Stimulated activated CD4-positive, alpha-beta T cell treated with anti-CD3 and anti-CD28 coated beads, Interleukin-15, amount 100 ng/mL, for 1 hour (primary cell): ENCODE data around the gene RBPJL.
A peak's percentile ranks its signal among the peaks of the same experiment; 100 is the strongest.

Source experiments
- DNase-seq, 2 donors: peaks; one replicate each; pipeline ENCODE4 v3.0.0-alpha.2; 2020; ENCODE audit warnings: low read depth in 1 of 2, low spot score in 1 of 2

RBPJL gene, protein sequence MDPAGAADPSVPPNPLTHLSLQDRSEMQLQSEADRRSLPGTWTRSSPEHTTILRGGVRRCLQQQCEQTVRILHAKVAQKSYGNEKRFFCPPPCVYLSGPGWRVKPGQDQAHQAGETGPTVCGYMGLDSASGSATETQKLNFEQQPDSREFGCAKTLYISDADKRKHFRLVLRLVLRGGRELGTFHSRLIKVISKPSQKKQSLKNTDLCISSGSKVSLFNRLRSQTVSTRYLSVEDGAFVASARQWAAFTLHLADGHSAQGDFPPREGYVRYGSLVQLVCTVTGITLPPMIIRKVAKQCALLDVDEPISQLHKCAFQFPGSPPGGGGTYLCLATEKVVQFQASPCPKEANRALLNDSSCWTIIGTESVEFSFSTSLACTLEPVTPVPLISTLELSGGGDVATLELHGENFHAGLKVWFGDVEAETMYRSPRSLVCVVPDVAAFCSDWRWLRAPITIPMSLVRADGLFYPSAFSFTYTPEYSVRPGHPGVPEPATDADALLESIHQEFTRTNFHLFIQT

GRCh38 chr20:45306431-45306982, at the start of gene RBPJL:
TSS of gene RBPJL (plus strand) at chr20:45306840. CDS start at chr20:45306923, 83 bp downstream.
- DNase-seq: peak in 1 of 2 donors; percentile 32

- DNase-seq: no peak
These were observed 49.5 kb upstream of the RBPJL start for GRCh38 chr20:45257161-45257560.

- no peak for DNase-seq
These were observed 48.9 kb upstream of the RBPJL start for GRCh38 chr20:45257711-45258110.

DNA sequence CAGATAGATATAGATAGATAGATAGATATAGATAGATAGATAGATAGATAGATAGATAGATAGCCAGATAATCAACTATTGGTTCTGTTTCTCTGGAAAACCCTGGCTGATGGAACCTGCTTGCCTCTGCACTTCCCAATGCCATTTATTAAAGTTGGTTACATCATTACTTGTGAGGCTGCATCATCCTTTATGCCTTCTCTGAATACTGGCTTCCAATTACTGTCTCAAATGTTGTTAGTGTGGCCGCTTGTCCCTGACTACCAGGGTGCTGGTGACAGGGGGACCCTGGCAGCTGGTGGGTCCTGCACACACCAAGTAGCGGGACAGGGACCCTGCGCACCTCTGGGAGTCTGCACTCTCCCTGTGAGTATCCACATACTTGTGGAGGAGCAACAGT, 48.4 kb upstream of the RBPJL start:
- DNase-seq: no peak

- no peak for DNase-seq
These were observed 48.0 kb upstream of the RBPJL start for GRCh38 chr20:45258664-45259063.

DNA sequence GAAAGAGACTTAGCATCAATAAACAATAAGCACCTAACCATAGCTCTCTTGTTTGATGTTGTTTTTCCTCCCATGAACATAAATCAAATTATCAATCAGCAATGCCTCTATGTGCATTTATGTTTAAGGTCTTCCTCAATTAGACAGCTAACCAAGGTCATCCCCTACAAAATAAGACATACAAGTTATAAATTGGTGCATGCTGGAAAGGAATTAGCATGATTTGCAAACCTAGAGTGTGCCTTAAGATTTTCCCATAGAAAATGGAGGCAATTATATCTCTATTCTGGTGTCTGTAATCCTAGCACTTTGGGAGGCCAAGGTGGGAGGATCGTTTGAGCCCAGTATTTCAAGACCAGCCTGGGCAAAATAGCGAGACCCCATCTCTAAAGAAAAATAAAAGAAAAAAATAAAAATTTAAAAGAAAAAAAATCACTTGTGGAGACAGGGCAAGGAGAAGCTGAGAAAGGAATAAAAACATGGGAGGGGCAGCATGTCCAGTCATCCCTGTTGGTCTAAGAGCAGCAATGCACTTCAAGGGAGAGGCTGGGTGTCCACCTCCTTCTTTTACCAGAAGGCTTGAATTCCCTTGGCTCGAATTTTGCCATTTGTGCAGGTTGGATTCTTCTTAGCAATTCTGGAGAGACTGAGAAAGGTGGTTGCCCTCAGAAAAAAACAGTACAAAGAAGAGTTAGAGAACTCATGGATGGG, 42.9 kb upstream of the RBPJL start:
- no peak for DNase-seq

GRCh38 chr20:45266977-45267376, 39.7 kb upstream of the RBPJL start:
- no peak for DNase-seq

DNA sequence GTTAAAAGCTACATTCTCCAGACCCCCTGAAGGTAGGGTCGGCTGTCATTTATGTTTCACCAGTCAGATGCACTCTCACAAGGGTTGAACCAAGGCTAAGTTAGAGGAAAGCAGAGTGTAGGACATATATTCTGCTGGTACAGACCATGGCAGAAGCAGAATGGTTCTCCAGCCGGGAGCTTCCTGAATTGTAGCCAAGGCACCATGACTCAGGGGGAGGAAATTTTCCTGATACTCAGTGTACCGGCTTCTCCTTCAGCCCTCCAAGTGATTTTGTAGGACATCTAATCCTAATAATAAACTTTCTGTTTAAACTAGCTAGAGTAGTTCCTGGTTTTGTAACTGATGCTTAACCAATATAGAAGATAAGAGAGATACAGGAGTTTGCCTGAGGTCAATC, 38.1 kb upstream of the RBPJL start:
- DNase-seq: no peak

DNA sequence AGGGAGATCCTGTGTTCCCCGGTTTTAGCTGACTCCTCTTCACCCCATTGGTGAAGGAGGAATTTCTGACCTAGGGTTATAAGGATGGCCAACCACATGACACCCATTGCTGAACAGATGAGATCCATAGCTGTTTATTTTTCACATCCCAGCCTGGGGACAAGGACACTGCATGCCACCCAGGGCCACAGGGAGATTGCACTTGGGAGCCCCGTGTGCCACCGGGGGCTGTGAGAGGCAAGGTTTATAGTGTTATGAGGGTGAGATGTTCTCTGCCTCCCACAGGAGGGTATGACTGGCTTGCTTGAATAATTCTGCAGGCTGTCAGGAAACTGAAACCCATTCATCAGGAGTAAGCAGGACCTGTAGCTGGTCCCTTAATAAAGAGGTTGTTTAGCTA, 37.6 kb upstream of the RBPJL start:
- no peak for DNase-seq

DNA sequence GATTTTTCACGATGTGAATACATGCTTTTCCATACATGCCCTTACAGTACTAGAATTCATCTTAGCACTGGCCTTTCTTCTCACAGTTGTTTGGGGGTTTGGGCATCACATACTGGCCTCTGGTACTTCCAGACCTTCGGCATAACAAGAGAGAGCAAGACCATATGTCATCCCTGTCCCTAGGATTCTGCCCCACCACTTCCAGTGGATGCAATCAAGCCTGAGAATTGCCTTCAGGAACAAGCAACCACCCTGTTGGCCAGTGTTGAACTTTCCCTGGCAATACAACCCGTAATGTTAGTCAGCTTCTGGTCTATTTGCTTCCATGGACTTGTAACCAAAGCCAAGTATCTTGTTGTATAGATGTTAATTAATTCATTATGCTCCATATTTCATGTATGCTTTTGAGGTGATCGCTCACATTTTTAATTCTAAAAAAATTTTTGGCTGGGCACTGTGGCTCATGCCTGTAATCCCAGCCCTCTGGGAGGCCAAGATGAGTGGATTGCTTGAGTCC, 36.8 kb upstream of the RBPJL start:
- DNase-seq: no peak

- no peak for DNase-seq
These were observed 31.3 kb upstream of the RBPJL start for GRCh38 chr20:45275338-45275737.

DNA sequence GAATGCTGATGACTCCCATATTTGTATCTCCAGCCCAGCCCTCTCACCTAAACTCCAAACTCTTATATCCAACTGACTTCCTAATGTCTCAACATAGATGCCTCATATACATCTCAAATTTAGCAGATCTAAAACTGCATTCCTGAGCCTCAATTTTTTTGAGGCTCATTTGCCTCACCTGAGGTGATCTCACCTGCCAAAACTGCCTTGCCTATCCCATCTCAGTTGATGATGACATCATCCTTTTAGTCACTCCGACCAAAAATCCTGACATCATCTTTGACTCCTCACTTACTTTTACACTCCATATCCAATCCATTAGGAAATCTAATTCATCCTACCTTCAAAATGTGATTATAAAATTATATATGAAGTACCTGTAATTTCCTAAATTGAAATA, 26.6 kb upstream of the RBPJL start:
- no peak for DNase-seq

DNA sequence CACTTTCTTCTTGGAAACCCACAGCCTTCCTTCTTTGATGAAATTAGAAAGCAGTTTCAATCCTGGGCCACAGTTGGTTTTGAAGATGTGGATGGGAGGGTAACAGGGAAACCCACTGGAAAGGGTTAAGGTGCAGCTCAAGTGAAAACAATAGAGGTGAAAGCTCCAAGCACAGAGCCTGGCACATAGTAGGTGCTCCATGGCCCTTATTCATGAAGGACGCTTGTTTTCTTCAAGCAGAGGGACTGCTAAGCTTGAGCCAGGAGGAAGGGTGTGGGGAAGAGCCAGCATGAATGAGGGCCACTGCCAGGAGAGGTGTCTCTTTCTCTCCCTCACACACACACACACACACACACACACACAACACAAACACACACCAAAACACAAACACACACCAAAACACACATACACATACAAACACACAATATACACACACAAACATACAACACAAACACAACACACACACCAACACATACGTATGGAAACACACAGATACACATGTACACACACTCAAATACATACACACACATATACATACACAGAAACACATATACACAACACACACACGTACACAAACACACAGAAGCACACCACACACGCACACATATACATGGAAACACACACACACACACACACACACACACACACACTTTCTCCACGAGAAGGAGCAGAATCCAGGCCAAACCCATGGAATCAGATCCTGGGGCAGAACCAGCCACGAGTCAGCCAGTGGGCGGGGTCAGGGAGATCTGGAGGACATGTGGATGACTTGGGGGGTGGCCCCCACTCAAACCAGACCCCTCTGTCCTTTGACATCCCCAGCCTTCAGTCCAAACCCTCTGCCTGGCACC, 23.7 kb upstream of the RBPJL start:
- DNase-seq: no peak

DNA sequence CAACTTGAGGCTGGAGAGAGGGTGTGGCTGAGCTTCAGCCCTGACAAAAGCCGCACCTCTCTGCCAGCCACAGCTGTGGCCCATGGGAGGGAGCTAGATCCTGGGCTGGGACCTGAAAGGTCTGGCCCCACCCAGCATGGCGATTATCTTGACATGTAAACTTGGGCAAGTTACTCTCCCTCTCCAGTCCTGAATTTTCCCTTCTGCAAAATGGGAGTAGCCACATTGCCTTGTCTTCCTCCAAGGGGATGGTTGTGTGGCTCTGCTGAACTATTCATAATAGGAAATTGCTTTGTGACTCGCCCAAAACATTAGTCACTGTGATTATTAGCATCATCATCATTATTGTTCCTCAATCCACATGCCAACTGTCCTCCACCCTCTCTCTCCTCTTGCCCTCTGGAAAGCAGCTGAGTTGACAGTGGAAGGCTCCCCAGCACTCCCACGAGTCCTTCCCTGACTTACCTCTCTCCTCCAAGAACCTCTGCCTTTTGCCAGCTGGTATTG, 23.0 kb upstream of the RBPJL start:
- DNase-seq: no peak

GRCh38 chr20:45288376-45288775, 18.3 kb upstream of the RBPJL start:
- no peak for DNase-seq

DNA sequence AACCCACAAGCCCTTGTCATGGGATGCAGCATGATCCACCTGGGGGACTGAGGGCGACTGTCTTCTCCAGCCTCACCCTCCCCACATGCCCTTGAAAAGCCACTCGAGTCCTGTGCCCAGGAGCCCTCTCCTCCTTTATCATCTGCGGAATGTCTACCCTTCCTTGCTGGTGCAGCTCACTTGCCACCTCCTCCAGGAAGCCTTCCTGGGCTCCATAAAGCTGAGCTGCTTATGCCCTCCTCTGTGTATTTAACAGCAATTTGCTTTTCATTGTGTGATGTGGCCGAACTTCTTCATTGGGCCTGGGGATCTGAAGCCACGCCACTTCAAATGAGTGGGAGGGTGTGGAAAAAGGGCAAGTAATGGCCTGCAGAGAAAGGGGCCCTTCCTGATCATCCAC, 17.8 kb upstream of the RBPJL start:
- DNase-seq: no peak

- no peak for DNase-seq
These were observed 16.5 kb upstream of the RBPJL start for GRCh38 chr20:45289942-45290676.

GRCh38 chr20:45290677-45291355, 15.8 kb upstream of the RBPJL start:
- DNase-seq: peak; percentile 37 to 40

GRCh38 chr20:45291526-45291925, 15.1 kb upstream of the RBPJL start:
- DNase-seq: no peak
